Measurements from ENCODE around the gene ASIC4. TPM values are rescaled to one million over a fixed set of nuclear protein-coding genes. Genes with fewer than 3 reads are reported as not detected.

ASIC4 gene
- total and polyA plus RNA-seq, 2 of the 4 experiments (the other 2 are of a cell fraction): 0.10 TPM; not detected in 1

GRCh38 chr2:219515874-219516629, 1.8 kb downstream of the ASIC4 start:
- Histone ChIP-seq H2AK5ac (ENCODE audit: low read depth, low read length) (no peak overlapping the region), H4K5ac (ENCODE audit: low read depth, low read length) (no peak overlapping the region), H3K27ac (ENCODE audit: insufficient read depth, low read length) (no peak overlapping the region), H2BK120ac (ENCODE audit: low read depth, low read length) (no peak overlapping the region), H3K9me1 (ENCODE audit: insufficient read depth, low read length) (no peaks in the 10 kb centered on the region), H3K4me3 (ENCODE audit: insufficient read depth, low read depth, low read length) (no peak overlapping the region), H4K20me1 (ENCODE audit: insufficient read depth, low read length) (no peaks in the 10 kb centered on the region), H2AFZ (replicated peaks; ENCODE audit: low read length, poor library complexity) (no peak overlapping the region), H2BK15ac (ENCODE audit: low read depth, low read length) (no peak overlapping the region), H2AK9ac (replicated peaks; ENCODE audit: low read depth, low read length, poor library complexity) (no peak overlapping the region), H4K8ac (ENCODE audit: low read depth in 2 of 2, low read length in 2 of 2) (no peak overlapping the region), H3K9me3 (ENCODE audit: control insufficient read depth, insufficient read depth, low read length) (no peaks in the 10 kb centered on the region), H3K9ac (ENCODE audit: low read depth, low read length) (no peak overlapping the region), H3K56ac (ENCODE audit: extremely low read depth, insufficient read depth, low read length) (no peak overlapping the region), H3K4me2 (ENCODE audit: low read depth, low read length) (no peak overlapping the region), H2BK20ac (ENCODE audit: low read depth, low read length) (no peak overlapping the region), H2BK5ac (ENCODE audit: low read depth, low read length, poor library complexity, severe bottlenecking) (no peak overlapping the region), H3K79me1 (ENCODE audit: low read depth in 1 of 2, low read length in 2 of 2) (no peaks in the 10 kb centered on the region), H3K36me3 (ENCODE audit: control insufficient read depth, insufficient read depth, low read length) (no peaks in the 10 kb centered on the region), H3K14ac (replicated peaks; ENCODE audit: low read depth, low read length) (no peak overlapping the region), H3K27me3 (ENCODE audit: control insufficient read depth, insufficient read depth, low read length) (peaks cover 70% of the 10 kb centered on the region), H3K18ac (ENCODE audit: low read depth, low read length) (no peak overlapping the region), H3K23ac (ENCODE audit: low read depth, low read length) (no peak overlapping the region), H3K4me1 (ENCODE audit: control insufficient read depth, insufficient read depth, low read length) (peaks cover 7% of the 10 kb centered on the region; the same call in 1 of the 2 replicates), H3K4ac (ENCODE audit: low read depth, low read length) (no peak overlapping the region), H4K91ac (ENCODE audit: insufficient read depth, low read depth, low read length) (no peak overlapping the region)
- ATAC-seq (ENCODE audit: low read depth): no peak
- TF ChIP-seq CEBPB (IDR thresholded peaks at IDR 0.05; ENCODE audit: low read depth, low read length) (no peak), RAD21 (IDR thresholded peaks at IDR 0.05; ENCODE audit: low read length) (no peak), CTCF (conservative IDR thresholded peaks at IDR 0.05; ENCODE audit: low read depth, low read length) (no peak), MAZ (IDR thresholded peaks at IDR 0.05; ENCODE audit: borderline replicate concordance, low read depth, low read length) (no peak), MXI1 (IDR thresholded peaks at IDR 0.05; ENCODE audit: borderline replicate concordance, low read depth, low read length) (no peak), USF2 (IDR thresholded peaks at IDR 0.05; ENCODE audit: low read depth, low read length) (no peak), POLR2A (IDR thresholded peaks at IDR 0.05; ENCODE audit: low read depth, low read length) (no peak), CHD1 (IDR thresholded peaks at IDR 0.05; ENCODE audit: low read depth, low read length) (no peak), MAFK (IDR thresholded peaks at IDR 0.05; ENCODE audit: low read depth, low read length) (no peak), ELK1 (IDR thresholded peaks at IDR 0.05; ENCODE audit: borderline replicate concordance, low read depth, low read length) (no peak), NFE2L2 (IDR thresholded peaks at IDR 0.05; ENCODE audit: low read depth, low read length) (no peak), RCOR1 (IDR thresholded peaks at IDR 0.05; ENCODE audit: insufficient replicate concordance, low read length) (no peak)
- WGBS, 2 experiments (ENCODE audit: extremely low coverage in 2 of 2, insufficient read length in 1 of 2): 83% methylated on average over 8 of the region's 17 CpGs; no CpG with 5 or more reads in 1 of the 2 experiments
- no peak for DNase-seq
- POLR2A ChIA-PET (ENCODE audit: unreplicated experiment): no interaction called here
- intact Hi-C loops (cut with micrococcal nuclease): no loop called here
- CTCF ChIA-PET: no interaction called here
- in situ Hi-C loops (cut with MboI; ENCODE audit: low sequenced_read_pairs): no loop called here
- BruUV-seq (replicated peaks): no TSS peak
- dilution Hi-C loops (cut with HindIII; ENCODE audit: low sequenced_read_pairs, unreplicated experiment): no loop called here
